ENCODE measurements around the gene EIF4G2.

EIF4G2 gene

GRCh38 chr11:10770626-10771254, 38.0 kb downstream of the EIF4G2 start:
- DNase-seq, result peak; percentile 53 to 74 (median 66)

- DNase-seq, result no peak
Measured at GRCh38 chr11:10764412-10764811, 44.3 kb downstream of the EIF4G2 start.

- no peak for DNase-seq
Measured at GRCh38 chr11:10763766-10764165, 45.0 kb downstream of the EIF4G2 start.

GRCh38 chr11:10762913-10763421, 45.8 kb downstream of the EIF4G2 start:
- DNase-seq, result no peak

- DNase-seq, result no peak
Measured at GRCh38 chr11:10762185-10762584, 46.5 kb downstream of the EIF4G2 start.

GRCh38 chr11:10761085-10761698, 47.5 kb downstream of the EIF4G2 start:
- no peak for DNase-seq

- DNase-seq, result peak in 3 of 4 experiments; percentile 10 to 29 (median 24)
Measured at GRCh38 chr11:10758957-10759356, 49.8 kb downstream of the EIF4G2 start.

- DNase-seq, result no peak
Measured at GRCh38 chr11:10752486-10752885, 56.2 kb downstream of the EIF4G2 start.

GRCh38 chr11:10752061-10752460, 56.7 kb downstream of the EIF4G2 start:
- DNase-seq, result no peak

- peak in 2 of 4 experiments; percentile 23 to 42 for DNase-seq
Measured at GRCh38 chr11:10751581-10751940, 57.2 kb downstream of the EIF4G2 start.

- DNase-seq, result peak; percentile 89 to 96 (median 94)
Measured at GRCh38 chr11:10750838-10751580, 57.7 kb downstream of the EIF4G2 start, which contains the start of gene CTR9. TSS of gene CTR9 (plus strand) at chr11:10751246. CDS start at chr11:10751413, 167 bp downstream.

- peak in 1 of 4 experiments; percentile 17 for DNase-seq
Measured at GRCh38 chr11:10749476-10749875, 59.2 kb downstream of the EIF4G2 start.

GRCh38 chr11:10747733-10748132, 61.0 kb downstream of the EIF4G2 start:
- DNase-seq, result no peak

Data from suppressor macrophage (primary cell).